ENCODE results near the gene COPS2.

GRCh38 chr15:49168016-49168415, 12.6 kb upstream of the COPS2 start:
- TF ChIP-seq CTCF (IDR thresholded peaks at IDR 0.05; ENCODE audit: poor library complexity) (no peak), EZH2 (IDR thresholded peaks at IDR 0.05; ENCODE audit: borderline replicate concordance) (no peak), EZH2phosphoT487 (IDR thresholded peaks at IDR 0.05; ENCODE audit: low read depth, severe bottlenecking, unreplicated experiment) (no peak)
